GM23338 (cell line): ENCODE measurements around the gene UGGT2. TPM values are rescaled to one million over a fixed set of nuclear protein-coding genes. Genes with fewer than 3 reads are reported as not detected.

Experiments
- ATAC-seq: fragments of 200-7000 bp; cut with Tn5 transposase; 3 replicates; pipeline ENCODE4 v1.9.1; 2020
- DNase-seq: peaks from one replicate; pipeline ENCODE4 v3.0.0-alpha.2; 2015; ENCODE audit warnings: low spot score
- H2AFZ ChIP-seq: fragments of 200-600 bp; sonication (generic); 2 replicates; pipeline ENCODE4 v1.8.0; 2016; ENCODE audit warnings: antibody characterized with exemption, mild to moderate bottlenecking, moderate library complexity
- H3F3A ChIP-seq: fragments of 200-600 bp; sonication (generic); replicated peaks from 2 replicates; pipeline ENCODE4 v1.8.0; 2017; ENCODE audit warnings: antibody characterized with exemption, mixed run types, low read depth
- H3K27ac ChIP-seq: fragments of 200-600 bp; sonication (generic); 2 replicates; pipeline ENCODE4 v1.6.1; 2016; ENCODE audit warnings: low read depth
- H3K27me3 ChIP-seq: fragments of 200-600 bp; sonication (generic); 2 replicates; pipeline ENCODE4 v1.8.0; 2016; ENCODE audit warnings: mild to moderate bottlenecking, mixed run types, moderate library complexity; ENCODE audit not compliant: insufficient read depth
- H3K36me3 ChIP-seq: fragments of 200-600 bp; sonication (generic); 2 replicates; pipeline ENCODE4 v1.8.0; 2016; ENCODE audit warnings: mild to moderate bottlenecking; ENCODE audit not compliant: insufficient read depth
- H3K4me1 ChIP-seq: fragments of 200-600 bp; sonication (generic); 2 replicates; pipeline ENCODE4 v1.8.0; 2016; ENCODE audit warnings: mild to moderate bottlenecking, moderate library complexity; ENCODE audit not compliant: insufficient read depth
- H3K4me2 ChIP-seq: fragments of 200-600 bp; sonication (generic); 2 replicates; pipeline ENCODE4 v1.7.1; 2017; ENCODE audit warnings: mixed run types
- H3K4me3 ChIP-seq: fragments of 200-600 bp; sonication (generic); 2 replicates; pipeline ENCODE4 v1.6.1; 2016; ENCODE audit warnings: mixed run types
- H3K79me2 ChIP-seq: fragments of 200-600 bp; sonication (generic); replicated peaks from 2 replicates; pipeline ENCODE4 v1.8.0; 2017; ENCODE audit warnings: mild to moderate bottlenecking; ENCODE audit not compliant: insufficient read depth
- H3K9me2 ChIP-seq: fragments of 200-600 bp; sonication (generic); 2 replicates; pipeline ENCODE4 v1.8.0; 2017; ENCODE audit not compliant: insufficient read depth
- H4K20me1 ChIP-seq: fragments of 200-600 bp; sonication (generic); replicated peaks from 2 replicates; pipeline ENCODE4 v1.8.0; 2017; ENCODE audit warnings: mild to moderate bottlenecking; ENCODE audit not compliant: insufficient read depth
- H3K27ac Mint-ChIP-seq: 2 replicates; pipeline ENCODE4 v1.8.0; 2020; ENCODE audit warnings: inconsistent platforms, mild to moderate bottlenecking, moderate library complexity, mixed read lengths
- H3K27me3 Mint-ChIP-seq: 3 replicates; pipeline ENCODE4 v1.8.0; 2022; ENCODE audit warnings: low read depth, mild to moderate bottlenecking, moderate library complexity, mixed read lengths, inconsistent platforms; ENCODE audit not compliant: insufficient read depth, poor library complexity
- H3K36me3 Mint-ChIP-seq: 3 replicates; pipeline ENCODE4 v1.8.0; 2021; ENCODE audit warnings: low read depth, mild to moderate bottlenecking, inconsistent platforms, moderate library complexity, mixed read lengths
- H3K4me1 Mint-ChIP-seq: 3 replicates; pipeline ENCODE4 v1.8.0; 2020; ENCODE audit warnings: mild to moderate bottlenecking, inconsistent platforms, mixed read lengths
- H3K4me3 Mint-ChIP-seq: 3 replicates; pipeline ENCODE4 v1.8.0; 2021; ENCODE audit warnings: moderate library complexity, mild to moderate bottlenecking, inconsistent platforms, mixed read lengths
- H3K9me3 Mint-ChIP-seq: 3 replicates; pipeline ENCODE4 v1.8.0; 2020; ENCODE audit warnings: moderate library complexity, mild to moderate bottlenecking, inconsistent platforms, mixed read lengths
- CREB1 ChIP-seq: fragments of 250-450 bp; sonication (Bioruptor Pico); IDR thresholded peaks from 2 replicates; pipeline ENCODE4 v1.5.0; 2020; ENCODE audit warnings: low read depth, mild to moderate bottlenecking, moderate library complexity
- EZH2 ChIP-seq: fragments of 200-600 bp; sonication (generic); IDR thresholded peaks from one replicate; pipeline ENCODE4 v1.8.0; 2017; ENCODE audit warnings: antibody characterized with exemption, mild to moderate bottlenecking, low read depth; ENCODE audit not compliant: unreplicated experiment
- EZH2phosphoT487 ChIP-seq: fragments of 200-600 bp; sonication (generic); IDR thresholded peaks from one replicate; pipeline ENCODE4 v1.8.1; 2018; ENCODE audit warnings: antibody characterized with exemption; ENCODE audit not compliant: unreplicated experiment
- JUNB ChIP-seq: IDR thresholded peaks from one replicate; pipeline ENCODE4 v1.6.1; 2016; ENCODE audit warnings: antibody characterized with exemption; ENCODE audit not compliant: unreplicated experiment
- NANOG ChIP-seq: IDR thresholded peaks from 2 replicates; pipeline ENCODE4 v1.6.1; 2016; ENCODE audit warnings: antibody characterized with exemption, borderline replicate concordance
- POLR2AphosphoS5 ChIP-seq: IDR thresholded peaks from 2 replicates; pipeline ENCODE4 v1.6.1; 2016; ENCODE audit warnings: antibody characterized with exemption, low read depth
- STAT1 ChIP-seq: IDR thresholded peaks from one replicate; pipeline ENCODE4 v1.6.1; 2016; ENCODE audit warnings: antibody characterized with exemption; ENCODE audit not compliant: unreplicated experiment
- ZNF114 ChIP-seq: fragments of 250-450 bp; sonication (Bioruptor Pico); IDR thresholded peaks from 2 replicates; pipeline ENCODE4 v1.5.0; 2020; ENCODE audit warnings: mild to moderate bottlenecking, moderate library complexity
- polyA plus RNA-seq: library from polyadenylated mRNA; unstranded; fragments of >200 nt; fragmentation: Nextera tagmentation; extraction: Ambion mirVana; gene quantifications from 2 replicates; pipeline ENCODE4 v1.2.1, GENCODE V29; 2016
- total RNA-seq: library from RNA; depleted of rRNA; stranded (reverse); fragments of >200 nt; shearing (Covaris generic); gene quantifications from 2 replicates; pipeline ENCODE4 v1.2.3, GENCODE V29; 2014
- TF ChIP-seq, protein P1 (sequence below): fragments of 250-450 bp; sonication (Bioruptor Pico); IDR thresholded peaks from 2 replicates; pipeline ENCODE4 v1.5.0; 2020; ENCODE audit warnings: mild to moderate bottlenecking, moderate library complexity
- TF ChIP-seq, protein P2 (sequence below): IDR thresholded peaks from 2 replicates; pipeline ENCODE4 v1.6.1; 2016; ENCODE audit warnings: antibody characterized with exemption

The UGGT2 gene
- total and polyA plus RNA-seq, 2 experiments from 2014 or later = 44.0 to 60.5 TPM

DNA sequence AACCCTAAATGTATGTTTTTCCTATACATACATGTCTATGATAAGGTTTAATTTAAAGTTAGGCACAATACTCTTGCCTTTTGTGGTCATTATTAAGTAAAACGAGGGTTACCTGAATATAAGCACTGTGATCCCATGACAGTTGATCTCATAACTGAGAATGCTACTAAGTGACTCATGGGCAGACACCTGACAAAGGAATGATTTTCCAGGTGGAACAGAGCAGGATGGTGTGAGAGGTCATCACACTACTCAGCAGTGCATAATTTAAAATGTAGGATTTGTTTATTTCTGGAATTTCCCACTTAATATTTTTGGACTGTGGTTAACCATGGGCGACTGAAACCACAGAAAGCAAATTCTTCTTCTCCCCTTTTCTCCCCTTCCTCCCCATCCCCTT lies 178.9 kb downstream of the UGGT2 start (continued):
- TF ChIP-seq, protein P1, sequence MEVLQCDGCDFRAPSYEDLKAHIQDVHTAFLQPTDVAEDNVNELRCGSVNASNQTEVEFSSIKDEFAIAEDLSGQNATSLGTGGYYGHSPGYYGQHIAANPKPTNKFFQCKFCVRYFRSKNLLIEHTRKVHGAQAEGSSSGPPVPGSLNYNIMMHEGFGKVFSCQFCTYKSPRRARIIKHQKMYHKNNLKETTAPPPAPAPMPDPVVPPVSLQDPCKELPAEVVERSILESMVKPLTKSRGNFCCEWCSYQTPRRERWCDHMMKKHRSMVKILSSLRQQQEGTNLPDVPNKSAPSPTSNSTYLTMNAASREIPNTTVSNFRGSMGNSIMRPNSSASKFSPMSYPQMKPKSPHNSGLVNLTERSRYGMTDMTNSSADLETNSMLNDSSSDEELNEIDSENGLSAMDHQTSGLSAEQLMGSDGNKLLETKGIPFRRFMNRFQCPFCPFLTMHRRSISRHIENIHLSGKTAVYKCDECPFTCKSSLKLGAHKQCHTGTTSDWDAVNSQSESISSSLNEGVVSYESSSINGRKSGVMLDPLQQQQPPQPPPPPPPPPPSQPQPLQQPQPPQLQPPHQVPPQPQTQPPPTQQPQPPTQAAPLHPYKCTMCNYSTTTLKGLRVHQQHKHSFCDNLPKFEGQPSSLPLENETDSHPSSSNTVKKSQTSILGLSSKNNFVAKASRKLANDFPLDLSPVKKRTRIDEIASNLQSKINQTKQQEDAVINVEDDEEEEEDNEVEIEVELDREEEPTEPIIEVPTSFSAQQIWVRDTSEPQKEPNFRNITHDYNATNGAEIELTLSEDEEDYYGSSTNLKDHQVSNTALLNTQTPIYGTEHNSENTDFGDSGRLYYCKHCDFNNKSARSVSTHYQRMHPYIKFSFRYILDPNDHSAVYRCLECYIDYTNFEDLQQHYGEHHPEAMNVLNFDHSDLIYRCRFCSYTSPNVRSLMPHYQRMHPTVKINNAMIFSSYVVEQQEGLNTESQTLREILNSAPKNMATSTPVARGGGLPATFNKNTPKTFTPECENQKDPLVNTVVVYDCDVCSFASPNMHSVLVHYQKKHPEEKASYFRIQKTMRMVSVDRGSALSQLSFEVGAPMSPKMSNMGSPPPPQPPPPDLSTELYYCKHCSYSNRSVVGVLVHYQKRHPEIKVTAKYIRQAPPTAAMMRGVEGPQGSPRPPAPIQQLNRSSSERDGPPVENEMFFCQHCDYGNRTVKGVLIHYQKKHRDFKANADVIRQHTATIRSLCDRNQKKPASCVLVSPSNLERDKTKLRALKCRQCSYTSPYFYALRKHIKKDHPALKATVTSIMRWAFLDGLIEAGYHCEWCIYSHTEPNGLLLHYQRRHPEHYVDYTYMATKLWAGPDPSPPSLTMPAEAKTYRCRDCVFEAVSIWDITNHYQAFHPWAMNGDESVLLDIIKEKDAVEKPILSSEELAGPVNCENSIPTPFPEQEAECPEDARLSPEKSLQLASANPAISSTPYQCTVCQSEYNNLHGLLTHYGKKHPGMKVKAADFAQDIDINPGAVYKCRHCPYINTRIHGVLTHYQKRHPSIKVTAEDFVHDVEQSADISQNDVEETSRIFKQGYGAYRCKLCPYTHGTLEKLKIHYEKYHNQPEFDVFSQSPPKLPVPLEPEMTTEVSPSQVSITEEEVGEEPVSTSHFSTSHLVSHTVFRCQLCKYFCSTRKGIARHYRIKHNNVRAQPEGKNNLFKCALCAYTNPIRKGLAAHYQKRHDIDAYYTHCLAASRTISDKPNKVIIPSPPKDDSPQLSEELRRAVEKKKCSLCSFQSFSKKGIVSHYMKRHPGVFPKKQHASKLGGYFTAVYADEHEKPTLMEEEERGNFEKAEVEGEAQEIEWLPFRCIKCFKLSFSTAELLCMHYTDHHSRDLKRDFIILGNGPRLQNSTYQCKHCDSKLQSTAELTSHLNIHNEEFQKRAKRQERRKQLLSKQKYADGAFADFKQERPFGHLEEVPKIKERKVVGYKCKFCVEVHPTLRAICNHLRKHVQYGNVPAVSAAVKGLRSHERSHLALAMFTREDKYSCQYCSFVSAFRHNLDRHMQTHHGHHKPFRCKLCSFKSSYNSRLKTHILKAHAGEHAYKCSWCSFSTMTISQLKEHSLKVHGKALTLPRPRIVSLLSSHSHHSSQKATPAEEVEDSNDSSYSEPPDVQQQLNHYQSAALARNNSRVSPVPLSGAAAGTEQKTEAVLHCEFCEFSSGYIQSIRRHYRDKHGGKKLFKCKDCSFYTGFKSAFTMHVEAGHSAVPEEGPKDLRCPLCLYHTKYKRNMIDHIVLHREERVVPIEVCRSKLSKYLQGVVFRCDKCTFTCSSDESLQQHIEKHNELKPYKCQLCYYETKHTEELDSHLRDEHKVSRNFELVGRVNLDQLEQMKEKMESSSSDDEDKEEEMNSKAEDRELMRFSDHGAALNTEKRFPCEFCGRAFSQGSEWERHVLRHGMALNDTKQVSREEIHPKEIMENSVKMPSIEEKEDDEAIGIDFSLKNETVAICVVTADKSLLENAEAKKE (CRISPR knock-in tag) = no peak
- TF ChIP-seq JUNB = no peak
- TF ChIP-seq POLR2AphosphoS5 = no peak
- TF ChIP-seq EZH2phosphoT487 = no peak
- TF ChIP-seq ZNF114 = no peak
- TF ChIP-seq CREB1 (CRISPR knock-in tag) = no peak
- no peak for TF ChIP-seq EZH2

DNA sequence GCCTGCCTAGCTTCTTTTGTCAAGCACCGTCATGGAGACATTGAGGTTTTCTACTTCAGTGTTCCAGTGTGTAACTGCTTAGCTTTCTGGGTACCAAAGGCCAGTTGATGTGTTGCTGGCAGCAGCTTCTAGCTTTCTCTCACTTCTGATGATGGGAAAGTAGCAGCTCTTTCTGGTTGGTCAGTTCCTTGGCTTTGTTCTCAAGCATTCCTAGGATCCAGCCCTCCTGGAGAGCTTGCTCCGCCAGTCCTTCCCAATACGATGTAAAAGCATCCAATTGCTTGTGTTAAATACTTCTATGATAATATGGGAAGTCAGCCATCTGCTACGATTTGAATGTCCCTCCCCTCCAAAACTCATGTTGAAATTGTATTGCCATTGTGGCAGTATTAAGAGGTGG lies 182.8 kb downstream of the UGGT2 start:
- no peaks in the 10 kb centered on the region for H3K4me1 ChIP-seq
- Mint-ChIP-seq H3K27me3 (no peaks in the 10 kb centered on the region), H3K27ac (no peak overlapping the region), H3K4me3 (no peak overlapping the region), H3K9me3 (no peaks in the 10 kb centered on the region), H3K36me3 (peaks cover 9% of the 10 kb centered on the region; the same call in 1 of the 3 replicates), H3K4me1 (no peaks in the 10 kb centered on the region; the same call in 2 of the 3 replicates)
- H2AFZ ChIP-seq = no peak overlapping the region
- no peaks in the 10 kb centered on the region for H3K79me2 ChIP-seq
- H3K36me3 ChIP-seq = no peaks in the 10 kb centered on the region
- no peaks in the 10 kb centered on the region for H3K9me2 ChIP-seq
- DNase-seq = peak; percentile 44
- peak; percentile 71 for ATAC-seq
- no peaks in the 10 kb centered on the region for H4K20me1 ChIP-seq
- no peak overlapping the region for H3K4me3 ChIP-seq
- no peaks in the 10 kb centered on the region for H3K27me3 ChIP-seq
- no peak overlapping the region for H3K27ac ChIP-seq
- H3F3A ChIP-seq = no peaks in the 10 kb centered on the region
- H3K4me2 ChIP-seq = no peak overlapping the region
- TF ChIP-seq CREB1 (CRISPR knock-in tag) (no peak), NANOG (no peak), EZH2phosphoT487 (no peak), POLR2AphosphoS5 (no peak), JUNB (no peak), ZNF114 (no peak), EZH2 (no peak), STAT1 (no peak)
- TF ChIP-seq, protein P2, sequence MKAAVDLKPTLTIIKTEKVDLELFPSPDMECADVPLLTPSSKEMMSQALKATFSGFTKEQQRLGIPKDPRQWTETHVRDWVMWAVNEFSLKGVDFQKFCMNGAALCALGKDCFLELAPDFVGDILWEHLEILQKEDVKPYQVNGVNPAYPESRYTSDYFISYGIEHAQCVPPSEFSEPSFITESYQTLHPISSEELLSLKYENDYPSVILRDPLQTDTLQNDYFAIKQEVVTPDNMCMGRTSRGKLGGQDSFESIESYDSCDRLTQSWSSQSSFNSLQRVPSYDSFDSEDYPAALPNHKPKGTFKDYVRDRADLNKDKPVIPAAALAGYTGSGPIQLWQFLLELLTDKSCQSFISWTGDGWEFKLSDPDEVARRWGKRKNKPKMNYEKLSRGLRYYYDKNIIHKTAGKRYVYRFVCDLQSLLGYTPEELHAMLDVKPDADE = no peak
